ENCODE data around the gene MRPL33. TPM values are rescaled to one million over a fixed set of nuclear protein-coding genes. Genes with fewer than 3 reads are reported as not detected.
"Not testable (repeated sequence)": the region's sequence is repeated elsewhere in the genome, so short reads cannot be mapped to it uniquely, and the experiment has no call there.

Gene MRPL33
- total RNA-seq, 1 donor from 2014 or later, result 48.3 TPM

- H3K27ac Mint-ChIP-seq, result no peak overlapping the region
- TF ChIP-seq CTCF (IDR thresholded peaks at IDR 0.05; ENCODE audit: unreplicated experiment), result no peak
- no peak for DNase-seq (ENCODE audit: low spot score in 2 of 2, unreplicated experiment in 2 of 2)
- H3K9me3 Mint-ChIP-seq, result peaks cover 10% of the 10 kb centered on the region
- no peaks in the 10 kb centered on the region for H3K27me3 Mint-ChIP-seq (ENCODE audit: low read depth)
- no peaks in the 10 kb centered on the region for H3K36me3 Mint-ChIP-seq
- H3K4me1 Mint-ChIP-seq, result peaks cover 11% of the 10 kb centered on the region
- H3K4me3 Mint-ChIP-seq, result no peak overlapping the region
Measured at GRCh38 chr2:27737676-27738348, 33.7 kb upstream of the MRPL33 start.

- H3K27me3 Mint-ChIP-seq (ENCODE audit: low read depth), result no peaks in the 10 kb centered on the region
- no peak for TF ChIP-seq CTCF (IDR thresholded peaks at IDR 0.05; ENCODE audit: unreplicated experiment)
- H3K4me1 Mint-ChIP-seq, result peaks cover 11% of the 10 kb centered on the region
- H3K4me3 Mint-ChIP-seq, result no peak overlapping the region
- H3K27ac Mint-ChIP-seq, result no peak overlapping the region
- no peaks in the 10 kb centered on the region for H3K36me3 Mint-ChIP-seq
- H3K9me3 Mint-ChIP-seq, result peaks cover 10% of the 10 kb centered on the region
- no peak for DNase-seq (ENCODE audit: low spot score in 2 of 2, unreplicated experiment in 2 of 2)
Measured at GRCh38 chr2:27738349-27739057, 33.0 kb upstream of the MRPL33 start.

GRCh38 chr2:27739058-27739373 is 32.5 kb upstream of the MRPL33 start:
- peaks cover 11% of the 10 kb centered on the region for H3K4me1 Mint-ChIP-seq
- no peak for DNase-seq (ENCODE audit: low spot score in 2 of 2, unreplicated experiment in 2 of 2)
- H3K9me3 Mint-ChIP-seq, result peaks cover 10% of the 10 kb centered on the region
- TF ChIP-seq CTCF (IDR thresholded peaks at IDR 0.05; ENCODE audit: unreplicated experiment), result no peak
- H3K4me3 Mint-ChIP-seq, result no peak overlapping the region
- H3K27me3 Mint-ChIP-seq (ENCODE audit: low read depth), result no peaks in the 10 kb centered on the region
- H3K27ac Mint-ChIP-seq, result no peak overlapping the region
- H3K36me3 Mint-ChIP-seq, result no peaks in the 10 kb centered on the region

- peaks cover 16% of the 10 kb centered on the region for H3K9me3 Mint-ChIP-seq
- H3K27ac Mint-ChIP-seq, result no peak overlapping the region
- no peak for DNase-seq (ENCODE audit: low spot score in 2 of 2, unreplicated experiment in 2 of 2)
- no peak overlapping the region for H3K4me3 Mint-ChIP-seq
- H3K27me3 Mint-ChIP-seq (ENCODE audit: low read depth), result no peaks in the 10 kb centered on the region
- no peak for TF ChIP-seq CTCF (IDR thresholded peaks at IDR 0.05; ENCODE audit: unreplicated experiment)
- no peaks in the 10 kb centered on the region for H3K36me3 Mint-ChIP-seq
- H3K4me1 Mint-ChIP-seq, result no peaks in the 10 kb centered on the region
Measured at GRCh38 chr2:27741673-27742072, 29.8 kb upstream of the MRPL33 start.

DNA sequence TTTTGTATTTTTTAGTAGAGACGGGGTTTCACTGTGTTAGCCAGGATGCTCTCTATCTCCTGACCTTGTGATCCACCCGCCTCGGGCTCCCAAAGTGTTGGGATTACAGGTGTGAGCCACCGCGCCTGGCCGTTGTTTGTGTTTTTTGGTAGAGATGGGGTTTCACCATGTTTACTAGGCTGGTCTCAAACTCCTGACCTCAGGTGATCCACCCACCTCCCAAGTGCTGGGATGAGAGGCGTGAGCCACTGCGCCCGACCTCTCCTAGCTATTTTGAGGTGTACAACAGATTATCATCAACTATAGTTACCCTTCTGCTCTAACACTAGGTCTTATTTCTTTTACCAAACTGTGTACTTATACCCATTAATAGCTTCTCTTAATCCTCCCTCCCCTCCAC is 28.9 kb upstream of the MRPL33 start:
- peaks cover 16% of the 10 kb centered on the region for H3K9me3 Mint-ChIP-seq
- H3K36me3 Mint-ChIP-seq, result no peaks in the 10 kb centered on the region
- H3K4me1 Mint-ChIP-seq, result no peaks in the 10 kb centered on the region
- no peaks in the 10 kb centered on the region for H3K27me3 Mint-ChIP-seq (ENCODE audit: low read depth)
- no peak for TF ChIP-seq CTCF (IDR thresholded peaks at IDR 0.05; ENCODE audit: unreplicated experiment)
- no peak overlapping the region for H3K4me3 Mint-ChIP-seq
- H3K27ac Mint-ChIP-seq, result no peak overlapping the region
- no peak for DNase-seq (ENCODE audit: low spot score in 2 of 2, unreplicated experiment in 2 of 2)

- not testable (repeated sequence) for H3K27ac Mint-ChIP-seq; H3K4me3 Mint-ChIP-seq; H3K27me3 Mint-ChIP-seq (ENCODE audit: low read depth); H3K4me1 Mint-ChIP-seq; DNase-seq (ENCODE audit: low spot score in 2 of 2, unreplicated experiment in 2 of 2); H3K36me3 Mint-ChIP-seq
- peaks cover 28% of the 10 kb centered on the region for H3K9me3 Mint-ChIP-seq
Measured at GRCh38 chr2:27745494-27745893, 26.0 kb upstream of the MRPL33 start.
